Measurements from ENCODE around the gene CTSF.

- TF ChIP-seq EZH2phosphoT487 (conservative IDR thresholded peaks at IDR 0.05; ENCODE audit: low read length): no peak
- TF ChIP-seq CTCF (IDR thresholded peaks at IDR 0.05; ENCODE audit: insufficient read depth, low read length, poor library complexity, severe bottlenecking): no peak
Observed at GRCh38 chr11:66612458-66612857, 44.1 kb upstream of the CTSF start.
